HG03469 (cell line): ENCODE measurements around the gene CCDC81.

Experiments
- ATAC-seq: cut with Tn5 transposase; IDR thresholded peaks from one replicate; pipeline ENCODE4 v1.9.1; 2021; ENCODE audit warnings: mild to moderate bottlenecking, moderate library complexity, moderate number of reproducible peaks; ENCODE audit not compliant: unreplicated experiment

The CCDC81 gene

GRCh38 chr11:86461892-86462291 is 87.2 kb downstream of the CCDC81 start:
- ATAC-seq, result no peak

- ATAC-seq, result no peak
These were observed 88.4 kb downstream of the CCDC81 start for GRCh38 chr11:86463120-86463519.

- no peak for ATAC-seq
These were observed 89.3 kb downstream of the CCDC81 start for GRCh38 chr11:86463955-86464354.

- ATAC-seq, result no peak
These were observed 90.0 kb downstream of the CCDC81 start for GRCh38 chr11:86464509-86465221.

GRCh38 chr11:86468169-86468568 is 93.5 kb downstream of the CCDC81 start:
- ATAC-seq, result no peak

- ATAC-seq, result no peak
These were observed 95.1 kb downstream of the CCDC81 start for GRCh38 chr11:86469491-86470388.
